ES-I3 (cell line): ENCODE measurements around the gene SH3GLB2.

Experiments used
- H3K36me3 ChIP-seq: 2 replicates; pipeline ENCODE4 v1.6.1; 2013; ENCODE audit warnings: mild to moderate bottlenecking, low read length, control low read depth, moderate library complexity; ENCODE audit not compliant: insufficient read depth
- H3K4me1 ChIP-seq: 2 replicates; pipeline ENCODE4 v1.6.1; 2013; ENCODE audit warnings: mild to moderate bottlenecking, control low read depth, low read length; ENCODE audit not compliant: insufficient read depth
- H3K9ac ChIP-seq: 2 replicates; pipeline ENCODE4 v1.6.1; 2013; ENCODE audit warnings: low read depth, mild to moderate bottlenecking, low read length, moderate library complexity
- H3K9me3 ChIP-seq: 2 replicates; pipeline ENCODE4 v1.6.1; 2013; ENCODE audit warnings: mild to moderate bottlenecking, low read length, moderate library complexity; ENCODE audit not compliant: control insufficient read depth, insufficient read depth

SH3GLB2 gene

DNA sequence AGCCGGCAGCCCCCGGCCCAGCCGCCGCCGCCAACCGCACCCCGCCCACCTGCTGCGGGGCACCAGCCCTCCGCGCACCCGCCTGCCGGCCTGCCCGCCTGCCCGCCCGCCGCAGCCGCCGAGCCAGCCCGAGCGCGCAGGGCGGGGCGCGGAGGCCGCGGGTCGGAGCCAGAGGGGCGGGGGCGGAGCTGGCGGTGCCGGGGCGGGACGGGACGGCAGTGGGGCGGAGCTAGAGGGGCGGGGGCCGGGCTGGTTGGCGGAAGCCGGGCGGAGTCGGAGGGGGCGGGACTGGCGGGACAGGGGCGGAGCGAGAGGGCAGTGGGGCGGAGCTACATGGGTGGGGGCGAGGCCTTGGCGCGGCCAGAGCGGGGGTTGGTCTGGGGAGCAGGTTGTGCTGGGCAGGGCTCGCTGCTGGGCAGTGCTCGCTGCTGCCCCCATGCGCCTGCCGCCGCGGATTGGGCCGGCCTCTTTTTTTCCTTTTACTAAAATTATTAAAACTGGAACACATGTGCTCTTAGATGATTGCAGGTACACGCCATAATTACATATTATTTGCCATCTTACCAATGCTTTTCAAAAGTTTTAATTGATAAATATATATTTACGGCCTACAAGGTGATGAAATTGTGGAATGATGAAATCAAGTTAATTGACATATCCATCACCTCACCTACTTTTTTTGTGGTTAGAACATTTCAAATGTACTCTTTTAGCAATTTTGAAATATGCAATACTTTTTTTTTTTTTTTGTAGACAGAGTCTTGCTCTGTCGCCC lies at the start of gene SH3GLB2:
SH3GLB2 (minus strand) TSS at position 140 of the 775 bp plus-strand sequence. CDS start 177 bp downstream, outside the sequence.
- Histone ChIP-seq H3K9me3 (no peaks in the 10 kb centered on the region), H3K4me1 (peaks cover 2% of the 10 kb centered on the region; the same call in 1 of the 2 replicates), H3K9ac (peak within 1 kb of the TSS; percentile 69), H3K36me3 (no peaks in the 10 kb centered on the region)

DNA sequence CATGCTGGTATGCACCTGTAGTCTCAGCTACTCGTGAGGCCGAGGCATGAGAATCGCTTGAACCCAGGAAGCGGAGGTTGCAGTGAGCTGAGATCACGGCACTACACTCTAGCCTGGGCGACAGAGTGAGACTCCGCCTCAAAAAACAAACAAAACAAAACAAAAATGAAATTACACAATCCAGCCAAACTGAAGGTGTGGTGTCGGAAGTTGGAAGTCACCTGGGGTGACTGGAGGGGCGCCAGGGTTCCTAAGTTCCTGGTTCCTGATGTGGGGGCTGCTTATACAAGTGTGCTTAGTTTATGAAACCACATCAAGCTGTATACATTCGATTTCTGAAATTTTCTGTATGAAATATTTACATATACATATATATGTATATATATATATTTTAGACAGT lies 49.1 kb upstream of the SH3GLB2 start:
- Histone ChIP-seq H3K9ac (no peak overlapping the region), H3K9me3 (no peaks in the 10 kb centered on the region), H3K36me3 (no peaks in the 10 kb centered on the region), H3K4me1 (peaks cover 8% of the 10 kb centered on the region)

DNA sequence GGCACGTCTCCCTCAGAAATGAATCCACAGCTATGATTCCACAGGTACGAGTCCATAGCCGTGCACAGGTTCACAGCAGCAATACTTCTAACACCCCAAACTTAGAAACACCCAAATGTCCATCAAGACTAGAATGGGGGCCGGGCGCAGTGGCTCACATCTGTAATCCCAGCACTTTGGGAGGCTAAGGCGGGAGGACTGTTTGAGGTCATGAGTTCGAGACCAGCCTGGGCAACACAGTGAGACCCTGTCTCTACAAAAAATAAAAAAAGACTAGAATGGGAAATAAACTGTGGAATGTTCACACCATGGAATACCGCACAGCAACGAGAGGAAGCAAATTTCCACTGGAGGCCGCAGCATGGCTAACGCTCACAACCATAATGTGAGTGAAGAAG lies 48.5 kb upstream of the SH3GLB2 start:
- no peak overlapping the region for H3K9ac ChIP-seq
- H3K36me3 ChIP-seq = no peaks in the 10 kb centered on the region
- H3K4me1 ChIP-seq = peaks cover 8% of the 10 kb centered on the region
- H3K9me3 ChIP-seq = no peaks in the 10 kb centered on the region

DNA sequence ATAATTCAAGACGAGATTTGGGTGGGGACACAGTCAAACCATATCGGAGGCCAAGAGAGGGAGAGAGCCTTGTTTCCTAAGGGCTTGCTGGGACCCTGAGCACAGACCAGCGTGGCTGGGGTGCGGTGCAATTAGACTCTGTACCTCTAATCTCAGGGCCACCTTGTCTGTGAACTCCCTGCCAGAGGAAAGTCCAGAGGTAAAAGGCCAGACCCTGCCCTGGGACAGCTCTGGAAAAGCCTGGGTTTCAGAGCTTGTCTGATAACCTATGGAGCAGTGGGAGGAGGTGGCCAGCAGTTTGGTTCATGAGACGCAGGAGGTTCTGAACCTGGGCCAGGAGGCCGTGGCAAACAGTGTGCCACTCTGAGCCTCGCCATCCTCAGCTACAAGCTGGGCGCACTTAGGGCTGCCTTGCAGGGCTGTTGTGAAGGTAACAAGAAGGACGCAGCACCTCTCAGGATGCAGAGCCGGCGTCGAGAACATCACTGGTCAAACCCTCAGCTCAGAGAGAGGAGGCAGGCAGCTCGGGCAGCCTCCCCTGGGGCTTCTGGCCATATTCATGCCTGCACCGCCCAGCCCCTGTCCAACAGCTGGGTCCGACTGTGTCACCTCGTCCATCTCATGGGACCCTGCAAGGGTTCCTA lies 48.0 kb upstream of the SH3GLB2 start:
- no peak overlapping the region for H3K9ac ChIP-seq
- peaks cover 13% of the 10 kb centered on the region for H3K4me1 ChIP-seq
- no peaks in the 10 kb centered on the region for H3K9me3 ChIP-seq
- no peaks in the 10 kb centered on the region for H3K36me3 ChIP-seq

DNA sequence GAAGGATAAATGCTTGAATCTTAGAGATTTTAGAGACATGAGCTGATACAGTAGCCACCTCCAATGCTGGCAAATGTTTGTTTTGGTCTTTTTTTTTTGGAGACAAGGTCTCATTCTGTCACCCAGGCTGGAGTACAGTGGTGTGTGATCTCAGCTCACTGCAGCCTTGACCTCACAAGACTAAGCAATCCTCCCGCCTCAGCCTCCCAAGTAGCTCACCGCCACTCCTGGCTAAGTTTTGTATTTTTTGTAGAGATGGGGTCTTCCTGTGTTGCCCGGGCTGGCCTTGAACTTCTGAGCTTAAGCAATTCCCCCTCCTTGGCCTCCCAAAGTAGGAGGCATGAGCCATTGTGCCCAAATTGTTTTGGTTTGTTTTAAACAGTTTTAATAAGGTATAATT lies 46.0 kb upstream of the SH3GLB2 start:
- no peaks in the 10 kb centered on the region for H3K36me3 ChIP-seq
- H3K4me1 ChIP-seq = peaks cover 22% of the 10 kb centered on the region

DNA sequence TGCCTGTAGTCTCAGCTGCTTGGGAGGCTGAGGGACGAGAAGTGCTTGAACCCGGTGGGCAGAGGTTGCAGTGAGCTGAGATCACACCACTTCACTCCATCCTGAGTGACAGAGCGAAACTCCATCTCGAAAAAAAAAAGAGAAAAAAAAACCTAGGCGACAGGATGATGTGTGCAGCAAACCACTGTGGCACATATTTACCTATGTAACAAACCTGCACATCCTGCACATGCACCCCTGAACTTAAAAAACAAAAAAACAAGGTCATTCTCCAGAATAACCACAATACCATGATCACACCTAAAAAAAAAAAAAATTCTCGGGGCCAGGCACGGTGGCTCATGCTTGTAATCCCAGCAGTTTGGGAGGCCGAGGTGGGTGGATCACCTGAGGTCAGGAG lies 45.3 kb upstream of the SH3GLB2 start:
- no peaks in the 10 kb centered on the region for H3K9me3 ChIP-seq
- H3K9ac ChIP-seq = no peak overlapping the region
- peaks cover 22% of the 10 kb centered on the region for H3K4me1 ChIP-seq
- no peaks in the 10 kb centered on the region for H3K36me3 ChIP-seq

More for the DNA sequence above, 46.0 kb upstream of the SH3GLB2 start:
- no peak overlapping the region for H3K9ac ChIP-seq
- no peaks in the 10 kb centered on the region for H3K9me3 ChIP-seq

DNA sequence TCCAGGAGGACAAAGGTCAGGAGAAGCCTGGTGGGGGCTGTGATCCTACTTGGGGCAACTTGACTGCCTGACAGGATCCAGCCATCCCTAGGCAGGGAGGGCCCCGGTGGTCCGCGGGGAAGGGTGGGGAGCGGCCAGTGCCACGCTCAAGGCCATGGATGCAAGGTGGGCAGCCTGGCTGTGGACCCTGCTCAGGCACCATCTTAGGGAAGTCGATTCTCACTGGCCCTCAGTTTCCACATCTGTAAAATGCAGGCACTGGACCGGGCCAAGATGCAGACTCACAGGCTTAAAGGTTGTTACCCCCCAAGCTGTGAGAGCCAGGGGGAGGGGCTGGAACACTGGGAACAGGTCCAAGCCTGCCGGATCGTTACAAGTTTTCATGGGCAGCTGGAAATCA lies 44.0 kb upstream of the SH3GLB2 start:
- Histone ChIP-seq H3K9ac (peak overlapping the region; percentile 12; the same call in 1 of the 2 replicates), H3K4me1 (peaks cover 22% of the 10 kb centered on the region), H3K9me3 (no peaks in the 10 kb centered on the region), H3K36me3 (no peaks in the 10 kb centered on the region)

DNA sequence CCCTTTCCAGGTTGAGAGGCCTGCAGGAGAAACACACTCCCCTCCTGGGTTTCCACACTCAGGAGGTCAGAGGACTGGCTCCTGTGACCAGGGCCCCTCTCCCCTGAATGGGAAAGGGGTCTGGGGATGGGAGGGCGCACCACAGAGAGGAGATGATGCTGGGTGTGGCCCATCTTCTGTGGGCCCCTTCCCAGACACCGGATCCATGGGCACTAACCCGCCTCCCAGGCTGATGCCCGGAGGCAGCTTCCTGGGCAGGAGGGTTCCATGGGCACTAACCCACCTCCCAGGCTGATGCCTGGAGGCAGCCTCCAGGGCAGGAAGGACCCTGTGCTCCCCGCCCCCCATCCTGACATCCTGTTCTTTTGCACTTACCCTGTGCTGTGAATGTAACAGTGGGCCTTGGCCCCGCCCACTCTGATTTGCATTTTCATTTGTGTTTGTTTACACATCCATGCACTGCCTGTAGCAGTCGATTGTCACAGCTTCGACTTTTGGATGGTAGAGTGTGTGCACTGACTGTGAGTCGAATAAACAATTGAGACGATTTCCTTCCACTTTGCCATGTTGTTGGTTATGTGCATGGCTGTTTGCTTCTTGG lies 43.5 kb upstream of the SH3GLB2 start:
- Histone ChIP-seq H3K36me3 (no peaks in the 10 kb centered on the region), H3K9ac (peak overlapping the region; percentile 12; the same call in 1 of the 2 replicates), H3K9me3 (no peaks in the 10 kb centered on the region)

DNA sequence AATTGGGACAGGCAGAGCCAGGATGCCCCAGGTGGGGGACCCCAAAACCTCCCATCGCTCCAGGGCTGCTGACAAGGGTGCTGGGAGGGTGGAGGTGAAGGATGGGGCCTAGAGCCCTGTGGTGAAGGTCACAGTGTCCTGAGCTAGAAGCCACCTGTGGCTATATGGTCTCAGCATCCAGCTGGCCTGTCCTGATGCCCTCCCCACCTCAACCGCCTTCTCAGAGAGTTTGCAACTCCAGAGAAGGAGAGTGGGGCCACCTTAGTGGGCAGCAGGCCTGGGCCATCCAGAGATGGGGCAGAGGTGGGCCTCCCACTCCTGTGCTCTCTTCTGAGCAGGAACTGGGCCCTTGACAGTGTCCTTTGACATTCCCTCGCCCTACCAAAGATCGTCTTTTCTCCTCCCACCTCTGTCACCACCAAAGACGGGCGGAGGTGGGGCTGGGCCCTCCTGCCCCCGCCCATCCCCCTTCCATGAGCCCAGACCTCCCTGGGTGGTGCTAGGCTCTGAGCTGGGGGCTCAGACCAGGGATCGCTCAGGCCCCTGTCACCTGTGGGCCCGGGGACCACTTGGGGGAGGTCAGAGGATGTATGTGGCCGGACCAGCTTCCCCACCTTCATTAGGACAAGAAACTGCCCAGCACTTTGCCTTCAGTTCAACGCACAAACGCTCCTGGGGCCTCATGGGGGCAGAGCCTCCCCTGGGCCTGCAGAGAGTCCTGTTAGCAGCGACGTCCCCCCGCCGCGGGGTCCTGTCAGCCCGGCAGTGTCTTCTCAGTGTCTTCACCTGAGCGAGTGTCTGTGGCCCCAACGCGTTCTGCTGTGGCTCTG lies 42.8 kb upstream of the SH3GLB2 start:
- Histone ChIP-seq H3K9ac (no peak overlapping the region), H3K9me3 (no peaks in the 10 kb centered on the region), H3K4me1 (peaks cover 22% of the 10 kb centered on the region)

More for the DNA sequence above, 43.5 kb upstream of the SH3GLB2 start:
- H3K4me1 ChIP-seq = peaks cover 22% of the 10 kb centered on the region

DNA sequence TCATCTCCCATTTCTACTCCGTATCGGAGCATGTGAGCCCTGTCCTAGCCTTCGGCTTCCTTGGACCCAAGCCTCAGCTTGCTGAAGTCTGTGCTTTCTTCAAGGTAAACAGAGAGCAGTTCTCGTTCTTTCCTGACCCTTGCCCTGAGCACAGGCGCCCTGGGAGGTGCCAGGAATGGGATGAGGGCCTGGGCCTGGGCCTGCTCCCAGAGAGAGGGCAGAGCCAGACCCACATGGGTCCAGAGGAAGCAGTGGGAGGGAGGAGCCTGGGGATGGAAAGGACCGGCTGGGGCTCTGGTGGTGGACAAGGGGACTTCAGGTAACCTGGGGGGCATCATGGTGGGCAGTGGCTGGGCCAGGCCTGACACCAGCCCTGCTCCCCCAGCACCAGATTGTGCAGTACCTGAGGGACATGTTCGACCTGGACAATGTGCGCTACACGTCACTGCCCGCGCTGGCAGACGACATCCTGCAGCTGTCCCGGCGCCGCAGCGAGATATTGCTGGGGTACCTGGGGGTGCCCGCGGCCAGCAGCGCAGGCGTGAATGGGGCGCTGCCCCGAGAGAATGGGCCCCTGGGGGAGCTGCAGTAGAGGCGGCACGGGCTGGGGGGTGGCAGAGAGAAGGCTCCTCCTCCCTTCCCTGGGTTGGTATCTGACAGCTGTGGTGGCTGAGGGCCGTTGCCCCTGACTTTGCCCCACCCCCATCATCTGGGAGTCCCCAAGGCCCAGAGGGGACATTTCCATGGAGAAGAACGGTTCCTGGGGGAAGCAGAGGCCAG lies 41.9 kb upstream of the SH3GLB2 start:
- Histone ChIP-seq H3K36me3 (no peaks in the 10 kb centered on the region; the same call in 1 of the 2 replicates), H3K9me3 (no peaks in the 10 kb centered on the region), H3K4me1 (peaks cover 22% of the 10 kb centered on the region), H3K9ac (no peak overlapping the region)

More for the DNA sequence above, 42.8 kb upstream of the SH3GLB2 start:
- H3K36me3 ChIP-seq = no peaks in the 10 kb centered on the region; the same call in 1 of the 2 replicates

DNA sequence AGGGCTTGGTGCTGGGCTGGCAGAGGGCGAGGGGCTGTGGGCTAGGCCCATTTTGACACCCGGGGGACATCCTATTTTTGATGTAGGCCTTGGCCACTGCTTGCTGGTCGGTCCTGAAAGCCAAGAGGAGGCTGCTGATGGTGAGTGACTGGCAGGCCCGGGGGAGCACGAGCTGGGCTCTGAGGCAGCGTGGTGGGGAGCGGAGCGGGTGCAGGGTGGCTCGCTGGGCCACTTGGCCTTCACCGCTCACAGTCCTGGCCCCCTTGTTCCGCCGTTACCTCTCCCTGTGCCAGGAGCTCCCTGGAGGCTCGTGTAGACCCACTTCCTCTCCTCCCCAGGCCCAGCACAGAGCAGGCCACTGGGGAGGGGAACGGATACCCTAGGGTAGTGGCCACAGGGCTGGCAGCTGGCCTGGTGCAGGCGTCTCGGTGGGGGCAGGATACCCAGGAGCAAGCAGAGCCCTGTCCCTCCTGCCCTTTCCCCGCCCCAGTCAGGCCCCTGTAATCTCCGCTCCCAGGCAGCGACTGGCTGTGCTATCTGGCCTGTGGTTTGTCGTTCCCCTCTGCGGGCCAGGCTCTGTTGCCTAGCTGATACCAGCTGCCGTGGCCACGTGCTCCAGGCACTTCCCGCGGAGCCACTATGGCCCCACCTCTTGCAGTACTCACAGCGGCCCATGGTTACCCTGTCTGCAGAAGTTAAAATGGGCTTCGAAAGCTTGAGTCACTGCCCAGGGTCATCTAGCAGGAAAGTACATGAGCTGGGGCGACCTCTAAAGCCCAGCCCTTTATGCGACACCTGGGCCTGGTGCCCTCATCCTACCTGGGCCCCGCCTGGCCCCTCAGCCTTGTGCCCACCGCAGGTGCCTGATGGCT lies 41.1 kb upstream of the SH3GLB2 start:
- H3K36me3 ChIP-seq = no peaks in the 10 kb centered on the region; the same call in 1 of the 2 replicates

DNA sequence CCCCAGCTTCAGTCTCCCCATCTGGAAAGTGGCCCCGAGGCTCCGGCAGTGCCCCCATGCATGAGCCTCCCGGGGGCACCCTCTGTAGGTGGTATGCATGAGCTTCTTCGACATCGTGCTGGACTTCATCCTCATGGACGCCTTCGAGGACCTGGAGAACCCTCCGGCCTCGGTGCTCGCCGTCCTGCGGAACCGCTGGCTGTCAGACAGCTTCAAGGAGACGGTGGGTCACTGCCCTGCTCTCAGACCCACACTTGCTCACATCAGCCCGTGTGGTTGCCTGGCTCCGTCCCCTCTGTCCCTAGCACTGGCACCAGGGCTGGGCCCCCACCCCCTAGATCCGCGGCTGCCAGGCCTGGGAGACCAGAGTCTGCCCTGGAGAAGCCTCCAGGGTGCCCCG lies 40.0 kb upstream of the SH3GLB2 start:
- Histone ChIP-seq H3K4me1 (peaks cover 22% of the 10 kb centered on the region), H3K36me3 (no peaks in the 10 kb centered on the region; the same call in 1 of the 2 replicates)

More for the DNA sequence above, 41.1 kb upstream of the SH3GLB2 start:
- no peaks in the 10 kb centered on the region for H3K9me3 ChIP-seq
- H3K9ac ChIP-seq = no peak overlapping the region
- H3K4me1 ChIP-seq = peaks cover 22% of the 10 kb centered on the region

DNA sequence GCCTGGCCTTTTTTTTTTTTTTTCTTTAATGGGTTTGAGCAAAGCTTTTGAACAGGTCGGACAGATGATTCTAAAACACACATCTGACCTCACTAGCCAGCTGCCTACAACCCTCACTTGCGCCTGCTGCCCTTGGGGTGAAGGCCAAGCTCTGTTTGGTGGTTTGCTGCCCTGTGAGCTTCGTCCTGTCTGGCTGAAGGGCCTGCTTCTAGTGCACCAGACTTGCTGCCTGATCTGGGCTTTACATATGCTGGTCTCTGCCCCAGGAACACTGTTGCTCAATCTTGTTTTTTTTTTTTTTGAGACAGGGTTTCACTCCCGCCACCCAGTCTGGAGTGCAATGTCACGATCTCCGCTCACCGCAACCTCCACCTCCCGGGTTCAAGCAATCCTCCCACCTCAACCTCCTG lies 36.4 kb upstream of the SH3GLB2 start:
- no peaks in the 10 kb centered on the region; the same call in 1 of the 2 replicates for H3K36me3 ChIP-seq
- no peak overlapping the region for H3K9ac ChIP-seq
- no peaks in the 10 kb centered on the region for H3K9me3 ChIP-seq
- no peaks in the 10 kb centered on the region for H3K4me1 ChIP-seq

More for the DNA sequence above, 40.0 kb upstream of the SH3GLB2 start:
- no peak overlapping the region for H3K9ac ChIP-seq
- no peaks in the 10 kb centered on the region for H3K9me3 ChIP-seq
